ENCODE measurements around the gene NECTIN2. TPM values are rescaled to one million over a fixed set of nuclear protein-coding genes. Genes with fewer than 3 reads are reported as not detected.
"Not testable (repeated sequence)": the region's sequence is repeated elsewhere in the genome, so short reads cannot be mapped to it uniquely, and the experiment has no call there.

Gene NECTIN2
- total and polyA plus RNA-seq, 3 experiments from 2014 or later = 0.22 to 0.66 (median 0.47) TPM

DNA sequence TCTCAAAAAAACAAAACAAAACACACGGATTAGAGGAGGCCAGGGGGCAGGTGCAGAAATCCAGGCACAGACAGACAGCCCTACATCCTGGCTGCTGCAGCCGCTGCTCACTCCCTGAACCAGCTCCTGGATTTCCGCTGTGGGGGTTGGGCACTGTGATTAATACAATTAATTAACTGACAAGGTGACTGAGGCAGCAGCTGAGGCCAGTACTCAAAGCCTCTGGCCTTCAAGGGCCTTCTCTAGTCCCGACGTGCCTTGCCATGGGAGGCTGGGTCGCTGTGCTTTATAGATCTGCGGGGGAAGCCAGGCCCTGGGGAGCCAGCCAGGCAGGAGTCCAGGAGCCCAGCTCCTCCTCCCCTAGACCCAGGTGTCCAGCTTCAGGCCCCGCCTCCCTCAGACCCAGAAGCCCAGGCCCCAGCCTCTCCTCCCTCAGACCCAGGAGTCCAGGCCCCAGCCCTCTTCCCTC is 4.6 kb downstream of the NECTIN2 start:
- ChIA-PET CTCF (no interaction called here), POLR2A (no interaction called here)
- Mint-ChIP-seq H3K36me3 (peaks cover 0 to under 1% (median 0%) of the 10 kb centered on the region in 3 donors), H3K4me1 (peaks cover 9 to 16% (median 10%) of the 10 kb centered on the region in 3 donors), H3K27me3 (peaks cover 19 to 33% of the 10 kb centered on the region in 2 donors), H3K9me3 (peaks cover 0 to 2% (median 0%) of the 10 kb centered on the region in 5 donors), H3K4me3 (no peak overlapping the region), H3K27ac (peak overlapping the region in 1 of 8 donors; percentile 82)
- no peak overlapping the region for H3K4me3 ChIP-seq (ENCODE audit: low read length)
- H3K27me3 ChIP-seq (ENCODE audit: insufficient read depth, low read length, poor library complexity, severe bottlenecking) = no peaks in the 10 kb centered on the region
- H3K9me3 ChIP-seq (ENCODE audit: low read length) = no peaks in the 10 kb centered on the region
- no peak overlapping the region for H3K27ac ChIP-seq (ENCODE audit: low read depth, low read length)
- peaks cover 15% of the 10 kb centered on the region for H3K4me1 ChIP-seq (ENCODE audit: insufficient read depth, low read length)
- H3K36me3 ChIP-seq (ENCODE audit: insufficient read depth, low read length) = no peaks in the 10 kb centered on the region
- no peak for DNase-seq

GRCh38 chr19:44851427-44851826 is 5.3 kb downstream of the NECTIN2 start:
- CTCF ChIA-PET = no interaction called here
- Histone ChIP-seq H3K36me3 (ENCODE audit: insufficient read depth, low read length) (no peaks in the 10 kb centered on the region), H3K27ac (ENCODE audit: low read depth, low read length) (no peak overlapping the region), H3K27me3 (ENCODE audit: insufficient read depth, low read length, poor library complexity, severe bottlenecking) (no peaks in the 10 kb centered on the region), H3K4me3 (ENCODE audit: low read length) (no peak overlapping the region), H3K9me3 (ENCODE audit: low read length) (no peaks in the 10 kb centered on the region), H3K4me1 (ENCODE audit: insufficient read depth, low read length) (peaks cover 14% of the 10 kb centered on the region)
- Mint-ChIP-seq H3K36me3 (no peaks in the 10 kb centered on the region), H3K4me3 (no peak overlapping the region), H3K9me3 (peaks cover 0 to 2% (median 0%) of the 10 kb centered on the region in 5 donors), H3K27me3 (peaks cover 21 to 33% of the 10 kb centered on the region in 2 donors), H3K4me1 (peaks cover 9 to 15% (median 9%) of the 10 kb centered on the region in 3 donors), H3K27ac (no peak overlapping the region)
- DNase-seq = no peak
- POLR2A ChIA-PET = no interaction called here

GRCh38 chr19:44855606-44856005 is 9.5 kb downstream of the NECTIN2 start:
- no peak overlapping the region for H3K27ac Mint-ChIP-seq

DNA sequence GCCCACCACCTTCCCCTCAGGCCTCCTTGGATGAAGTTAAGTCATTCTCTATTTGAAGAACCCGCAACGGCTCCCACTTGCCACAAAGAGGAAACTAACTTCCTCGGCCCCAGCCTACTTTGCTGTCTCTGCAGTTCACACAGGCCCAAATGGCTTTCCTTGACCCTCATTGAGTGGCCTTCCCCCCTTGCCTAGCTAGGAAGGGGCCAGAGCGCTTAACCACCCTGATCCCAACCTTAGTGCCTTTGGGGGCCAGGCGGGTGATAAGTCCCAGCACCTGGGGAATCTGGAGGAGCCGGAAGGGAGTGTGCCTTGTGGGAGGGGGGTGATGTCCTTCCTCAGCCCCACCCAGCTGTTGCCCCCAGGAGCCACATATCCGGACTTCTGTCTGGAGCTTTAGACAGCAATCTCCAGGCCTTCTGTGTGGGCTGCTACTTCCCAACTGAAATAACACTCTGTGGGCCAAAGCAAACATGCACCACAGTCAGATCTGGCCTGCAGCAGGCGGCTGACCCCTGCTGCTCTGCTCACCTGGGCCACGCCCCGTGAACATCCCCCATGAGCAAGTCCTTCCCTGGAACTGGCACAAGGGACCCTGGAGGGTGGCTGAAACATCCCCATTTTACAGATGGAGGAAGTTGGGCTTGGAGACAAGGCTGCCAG is 10.5 kb downstream of the NECTIN2 start:
- Mint-ChIP-seq H3K27me3 (peaks cover 2 to 31% of the 10 kb centered on the region in 2 donors), H3K27ac (no peak overlapping the region), H3K9me3 (no peaks in the 10 kb centered on the region), H3K36me3 (peaks cover 0 to 1% (median 0%) of the 10 kb centered on the region in 3 donors), H3K4me1 (no peaks in the 10 kb centered on the region), H3K4me3 (no peak overlapping the region)
- POLR2A ChIA-PET = no interaction called here
- H3K36me3 ChIP-seq (ENCODE audit: insufficient read depth, low read length) = no peaks in the 10 kb centered on the region
- CTCF ChIA-PET = no interaction called here
- H3K4me3 ChIP-seq (ENCODE audit: low read length) = no peak overlapping the region
- H3K27me3 ChIP-seq (ENCODE audit: insufficient read depth, low read length, poor library complexity, severe bottlenecking) = no peaks in the 10 kb centered on the region
- H3K27ac ChIP-seq (ENCODE audit: low read depth, low read length) = no peak overlapping the region
- no peaks in the 10 kb centered on the region for H3K4me1 ChIP-seq (ENCODE audit: insufficient read depth, low read length)
- DNase-seq = no peak
- no peaks in the 10 kb centered on the region for H3K9me3 ChIP-seq (ENCODE audit: low read length)

More at GRCh38 chr19:44855606-44856005, 9.5 kb downstream of the NECTIN2 start:
- H3K4me3 Mint-ChIP-seq = no peak overlapping the region
- Histone ChIP-seq H3K27me3 (ENCODE audit: insufficient read depth, low read length, poor library complexity, severe bottlenecking) (no peaks in the 10 kb centered on the region), H3K9me3 (ENCODE audit: low read length) (no peaks in the 10 kb centered on the region), H3K27ac (ENCODE audit: low read depth, low read length) (no peak overlapping the region), H3K36me3 (ENCODE audit: insufficient read depth, low read length) (no peaks in the 10 kb centered on the region), H3K4me3 (ENCODE audit: low read length) (no peak overlapping the region), H3K4me1 (ENCODE audit: insufficient read depth, low read length) (no peaks in the 10 kb centered on the region)
- no peaks in the 10 kb centered on the region for H3K4me1 Mint-ChIP-seq
- ChIA-PET POLR2A (no interaction called here), CTCF (no interaction called here)
- H3K9me3 Mint-ChIP-seq = no peaks in the 10 kb centered on the region
- DNase-seq = no peak
- peaks cover 2 to 26% of the 10 kb centered on the region in 2 donors for H3K27me3 Mint-ChIP-seq
- no peaks in the 10 kb centered on the region for H3K36me3 Mint-ChIP-seq

DNA sequence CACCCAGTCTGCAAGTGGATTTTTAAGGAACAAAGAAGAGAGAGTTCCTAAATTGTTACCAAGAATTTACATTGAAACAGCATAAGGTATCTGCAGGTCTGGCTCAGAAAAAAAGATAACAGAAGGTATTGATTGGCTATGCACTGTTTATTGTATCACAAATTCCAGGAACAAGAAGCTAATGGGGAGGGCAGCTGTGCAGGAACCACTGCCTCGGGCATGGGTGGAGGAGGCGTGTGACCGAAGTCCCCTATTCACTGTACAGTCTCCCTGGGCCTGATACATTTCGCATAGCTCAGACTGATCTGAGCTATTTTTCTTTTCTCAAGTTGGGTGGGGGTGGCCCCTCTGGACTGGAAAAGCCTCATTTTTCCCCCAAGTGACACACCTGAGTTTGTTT is 11.7 kb downstream of the NECTIN2 start:
- Mint-ChIP-seq H3K4me3 (no peak overlapping the region), H3K9me3 (no peaks in the 10 kb centered on the region), H3K27me3 (peaks cover 4 to 23% of the 10 kb centered on the region in 2 donors), H3K36me3 (peaks cover 0 to 3% (median 0%) of the 10 kb centered on the region in 3 donors), H3K27ac (no peak overlapping the region), H3K4me1 (no peaks in the 10 kb centered on the region)
- DNase-seq = no peak
- CTCF ChIA-PET = interaction anchor here (0.7 to 1.2 kb wide), 3 partner anchors 73 to 1573 kb away, joined by 3 read pairs; no protein-coding TSS in a partner anchor
- Histone ChIP-seq H3K27ac (ENCODE audit: low read depth, low read length) (no peak overlapping the region), H3K27me3 (ENCODE audit: insufficient read depth, low read length, poor library complexity, severe bottlenecking) (no peaks in the 10 kb centered on the region), H3K4me1 (ENCODE audit: insufficient read depth, low read length) (no peaks in the 10 kb centered on the region), H3K9me3 (ENCODE audit: low read length) (no peaks in the 10 kb centered on the region), H3K36me3 (ENCODE audit: insufficient read depth, low read length) (no peaks in the 10 kb centered on the region), H3K4me3 (ENCODE audit: low read length) (no peak overlapping the region)
- POLR2A ChIA-PET = no interaction called here

DNA sequence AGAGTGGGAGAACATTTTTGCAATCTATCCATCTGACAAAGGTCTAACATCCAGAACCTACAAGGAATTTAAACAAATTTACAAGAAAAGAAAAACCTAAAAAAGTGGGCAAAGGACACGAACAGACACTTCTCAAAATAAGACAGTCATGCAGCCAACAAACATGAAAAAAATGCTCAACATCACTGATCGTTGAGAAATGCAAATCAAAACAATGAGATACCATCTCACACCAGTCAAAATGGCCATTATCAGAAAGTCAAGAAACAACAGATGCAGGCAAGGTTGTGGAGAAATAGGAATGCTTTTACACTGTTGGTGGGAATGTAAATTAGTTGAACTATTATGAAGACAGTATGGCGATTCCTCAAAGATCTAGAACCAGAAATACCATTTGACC is 15.5 kb downstream of the NECTIN2 start:
- H3K4me3 Mint-ChIP-seq; H3K4me1 Mint-ChIP-seq; H3K27ac Mint-ChIP-seq; CTCF ChIA-PET; DNase-seq; H3K27ac ChIP-seq (ENCODE audit: low read depth, low read length); POLR2A ChIA-PET; H3K36me3 Mint-ChIP-seq; H3K36me3 ChIP-seq (ENCODE audit: insufficient read depth, low read length); H3K9me3 ChIP-seq (ENCODE audit: low read length); H3K27me3 ChIP-seq (ENCODE audit: insufficient read depth, low read length, poor library complexity, severe bottlenecking); H3K4me1 ChIP-seq (ENCODE audit: insufficient read depth, low read length); H3K9me3 Mint-ChIP-seq; H3K4me3 ChIP-seq (ENCODE audit: low read length): not testable (repeated sequence)
- H3K27me3 Mint-ChIP-seq = peaks cover 2 to 18% of the 10 kb centered on the region in 2 donors

GRCh38 chr19:44863990-44864389 is 17.9 kb downstream of the NECTIN2 start:
- Histone ChIP-seq H3K27me3 (ENCODE audit: insufficient read depth, low read length, poor library complexity, severe bottlenecking) (no peaks in the 10 kb centered on the region), H3K36me3 (ENCODE audit: insufficient read depth, low read length) (no peaks in the 10 kb centered on the region), H3K4me3 (ENCODE audit: low read length) (no peak overlapping the region), H3K9me3 (ENCODE audit: low read length) (no peaks in the 10 kb centered on the region), H3K27ac (ENCODE audit: low read depth, low read length) (no peak overlapping the region), H3K4me1 (ENCODE audit: insufficient read depth, low read length) (no peaks in the 10 kb centered on the region)
- Mint-ChIP-seq H3K36me3 (peaks cover 0 to 3% (median 2%) of the 10 kb centered on the region in 3 donors), H3K27me3 (peaks cover 2 to 16% of the 10 kb centered on the region in 2 donors), H3K27ac (no peak overlapping the region), H3K4me1 (no peaks in the 10 kb centered on the region), H3K4me3 (no peak overlapping the region), H3K9me3 (no peaks in the 10 kb centered on the region)
- POLR2A ChIA-PET = interaction anchor here (0.7 kb wide), 1 partner anchor 475 kb away, joined by 4 read pairs; no protein-coding TSS in a partner anchor
- CTCF ChIA-PET = no interaction called here
- no peak for DNase-seq

GRCh38 chr19:44865196-44865767 is 19.2 kb downstream of the NECTIN2 start:
- Histone ChIP-seq H3K4me1 (ENCODE audit: insufficient read depth, low read length) (no peaks in the 10 kb centered on the region), H3K27ac (ENCODE audit: low read depth, low read length) (no peak overlapping the region), H3K36me3 (ENCODE audit: insufficient read depth, low read length) (no peaks in the 10 kb centered on the region), H3K27me3 (ENCODE audit: insufficient read depth, low read length, poor library complexity, severe bottlenecking) (no peaks in the 10 kb centered on the region), H3K4me3 (ENCODE audit: low read length) (no peak overlapping the region), H3K9me3 (ENCODE audit: low read length) (no peaks in the 10 kb centered on the region)
- CTCF ChIA-PET = no interaction called here
- no peak for DNase-seq
- peaks cover 0 to 3% (median 2%) of the 10 kb centered on the region in 3 donors for H3K36me3 Mint-ChIP-seq
- POLR2A ChIA-PET = no interaction called here
- H3K9me3 Mint-ChIP-seq = no peaks in the 10 kb centered on the region
- H3K27ac Mint-ChIP-seq = no peak overlapping the region
- H3K4me1 Mint-ChIP-seq = no peaks in the 10 kb centered on the region
- H3K27me3 Mint-ChIP-seq = peaks cover 2 to 11% of the 10 kb centered on the region in 2 donors
- H3K4me3 Mint-ChIP-seq = no peak overlapping the region

Data from CD8-positive, alpha-beta memory T cell (primary cell).